Heart left ventricle (tissue), 13 donors: ENCODE data around the gene HGFAC.

Experiments used
- POLR2A ChIP-seq, 2 donors: fragments of 450-650 bp; IDR thresholded peaks; one replicate each; pipeline ENCODE4 v1.6.1; 2017; ENCODE audit warnings: antibody characterized with exemption in 2 of 2, mild to moderate bottlenecking in 2 of 2, moderate library complexity in 2 of 2
- TF ChIP-seq, protein P1 (sequence below), 12 donors: fragments of 200-600 bp; sonication (generic) in 4 of 12; IDR thresholded peaks; one replicate each; pipeline versions ENCODE4 v1.5.0 to v1.8.0; 2018 to 2022; ENCODE audit warnings: antibody characterized with exemption in 12 of 12, mild to moderate bottlenecking in 5 of 12
- donor health status: ischemic (EF 13 %, LVEDD 7.1; RV severe dilation, severe dysfunction).
- donor health status: DM: no; HTN: yes; CAD: no.
- donor health status: DM: no; HTN: no; CAD: no.
- donor health status: ischemic (EF 25% LVEDD 6.9; RV normal size, moderate dysfunction).
- donor health status: ischemic (EF 25% LVEDD 5.7; RV mildly dilated, moderate dysfunction).
- donor health status: ischemic (EF 35%, LVEDD 5.7; RV mildly dilated, moderate dysfunction).
- donor health status: nonischemic (EF 11% LVEDD 7.7; RV severe dilation, severe dysfunction).
- donor health status: DM: yes; HTN: yes; CAD: no.
- donor health status: PGD.
- donor health status: ischemic (EF 29% LVEDD 5.4; RV normal size, mild dysfunction).
- donor health status: nonischemic (EF 23%, LVEDD 6.1; RV moderate dilation, normal function).

GRCh38 chr4:3407930-3408792 lies 33.6 kb upstream of the HGFAC start:
- TF ChIP-seq, protein P1, sequence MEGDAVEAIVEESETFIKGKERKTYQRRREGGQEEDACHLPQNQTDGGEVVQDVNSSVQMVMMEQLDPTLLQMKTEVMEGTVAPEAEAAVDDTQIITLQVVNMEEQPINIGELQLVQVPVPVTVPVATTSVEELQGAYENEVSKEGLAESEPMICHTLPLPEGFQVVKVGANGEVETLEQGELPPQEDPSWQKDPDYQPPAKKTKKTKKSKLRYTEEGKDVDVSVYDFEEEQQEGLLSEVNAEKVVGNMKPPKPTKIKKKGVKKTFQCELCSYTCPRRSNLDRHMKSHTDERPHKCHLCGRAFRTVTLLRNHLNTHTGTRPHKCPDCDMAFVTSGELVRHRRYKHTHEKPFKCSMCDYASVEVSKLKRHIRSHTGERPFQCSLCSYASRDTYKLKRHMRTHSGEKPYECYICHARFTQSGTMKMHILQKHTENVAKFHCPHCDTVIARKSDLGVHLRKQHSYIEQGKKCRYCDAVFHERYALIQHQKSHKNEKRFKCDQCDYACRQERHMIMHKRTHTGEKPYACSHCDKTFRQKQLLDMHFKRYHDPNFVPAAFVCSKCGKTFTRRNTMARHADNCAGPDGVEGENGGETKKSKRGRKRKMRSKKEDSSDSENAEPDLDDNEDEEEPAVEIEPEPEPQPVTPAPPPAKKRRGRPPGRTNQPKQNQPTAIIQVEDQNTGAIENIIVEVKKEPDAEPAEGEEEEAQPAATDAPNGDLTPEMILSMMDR (IDR thresholded peaks at IDR 0.05): no peak
- TF ChIP-seq POLR2A (IDR thresholded peaks at IDR 0.05): no peak
